Tibial nerve (tissue), 4 donors: ENCODE data around the gene TRA2A. TPM values are rescaled to one million over a fixed set of nuclear protein-coding genes. Genes with fewer than 3 reads are reported as not detected.

Source experiments
- DNase-seq, 2 donors: peaks; one replicate each; pipeline ENCODE4 v3.0.0-alpha.2; 2019; ENCODE audit warnings: low spot score in 2 of 2
- H3K27ac ChIP-seq, 4 donors: fragments of 200-600 bp; sonication (generic) in 3 of 4; one replicate each; pipeline ENCODE4 v1.5.1; 2017 to 2019; ENCODE audit warnings: mild to moderate bottlenecking in 1 of 4
- H3K27me3 ChIP-seq, 2 donors: fragments of 200-600 bp; sonication (generic) in 1 of 2; one replicate each; pipeline versions ENCODE4 v1.5.1 to v1.6.0; 2017 to 2019
- H3K36me3 ChIP-seq, 3 donors: fragments of 200-600 bp; sonication (generic); one replicate each; pipeline ENCODE4 v1.5.1; 2018 to 2019
- H3K4me1 ChIP-seq, 4 donors: fragments of 200-600 bp; sonication (generic) in 3 of 4; one replicate each; pipeline ENCODE4 v1.5.1; 2017 to 2019
- H3K4me3 ChIP-seq, 4 donors: fragments of 200-600 bp; sonication (generic) in 3 of 4; one replicate each; pipeline ENCODE4 v1.5.1; 2017 to 2019; ENCODE audit warnings: mild to moderate bottlenecking in 1 of 4, moderate library complexity in 1 of 4
- H3K9me3 ChIP-seq, 4 donors: fragments of 200-600 bp; sonication (generic) in 3 of 4; one replicate each; pipeline ENCODE4 v1.5.1; 2017 to 2019
- CTCF ChIP-seq, 5 experiments: fragments of 200-600 bp in 3 of 5; fragments of 450-650 bp in 2 of 5; sonication (generic) in 3 of 5; IDR thresholded peaks; one replicate each; pipeline ENCODE4 v1.5.1; 2016 to 2019; ENCODE audit warnings: antibody characterized with exemption in 5 of 5, mild to moderate bottlenecking in 3 of 5, moderate library complexity in 2 of 5
- EP300 ChIP-seq, 2 donors: sonication (generic); formaldehyde crosslinking; IDR thresholded peaks; one replicate each; pipeline ENCODE4 v1.6.1; 2017; ENCODE audit warnings: antibody characterized with exemption in 2 of 2, mild to moderate bottlenecking in 1 of 2
- POLR2A ChIP-seq, 2 donors: fragments of 450-650 bp; IDR thresholded peaks; one replicate each; pipeline ENCODE4 v1.6.1; 2017; ENCODE audit warnings: antibody characterized with exemption in 2 of 2, mild to moderate bottlenecking in 2 of 2, moderate library complexity in 2 of 2
- whole genome bisulfite sequencing, 2 donors: methylation state at CpG; one replicate each; pipeline ENCODE4 v1.1.5; 2018; 5-methylcytosine and 5-hydroxymethylcytosine counted together
- total RNA-seq, 4 donors: library from RNA; depleted of rRNA; stranded (reverse); fragments of >200 nt; gene quantifications; one replicate each; pipeline ENCODE4 v1.1.0, GENCODE V29; 2016

The TRA2A gene
- total RNA-seq, 4 donors from 2014 or later, result 39.4 to 74.9 (median 43.5) TPM

GRCh38 chr7:23487670-23488069 is 44.1 kb downstream of the TRA2A start:
- peaks cover 0 to 15% (median 0%) of the 10 kb centered on the region in 3 donors for H3K36me3 ChIP-seq
- no peak for DNase-seq
- no peaks in the 10 kb centered on the region for H3K27me3 ChIP-seq
- no peak overlapping the region for H3K27ac ChIP-seq
- H3K4me3 ChIP-seq, result no peak overlapping the region
- 43 to 53% methylated on average over 4 of the region's 4 CpGs for WGBS, 2 donors
- no peaks in the 10 kb centered on the region for H3K9me3 ChIP-seq
- H3K4me1 ChIP-seq, result no peaks in the 10 kb centered on the region
- TF ChIP-seq EP300 (IDR thresholded peaks at IDR 0.05), result no peak
- no peak for TF ChIP-seq CTCF (IDR thresholded peaks at IDR 0.05)
- TF ChIP-seq POLR2A (IDR thresholded peaks at IDR 0.05), result no peak

- Histone ChIP-seq H3K9me3 (no peaks in the 10 kb centered on the region), H3K27me3 (peaks cover 0 to 4% of the 10 kb centered on the region in 2 donors), H3K4me3 (no peak overlapping the region), H3K27ac (no peak overlapping the region), H3K36me3 (peaks cover 0 to 8% (median 0%) of the 10 kb centered on the region in 3 donors), H3K4me1 (no peaks in the 10 kb centered on the region)
- WGBS, 2 donors, result 80 to 82% methylated on average over 13 of the region's 13 CpGs
- TF ChIP-seq POLR2A (IDR thresholded peaks at IDR 0.05), result no peak
- TF ChIP-seq EP300 (IDR thresholded peaks at IDR 0.05), result no peak
- TF ChIP-seq CTCF (IDR thresholded peaks at IDR 0.05), result no peak
- no peak for DNase-seq
Measured at GRCh38 chr7:23486002-23486773, 45.6 kb downstream of the TRA2A start.

- DNase-seq, result no peak
- Histone ChIP-seq H3K27me3 (peaks cover 0 to 35% of the 10 kb centered on the region in 2 donors), H3K27ac (no peak overlapping the region), H3K4me3 (no peak overlapping the region), H3K36me3 (no peaks in the 10 kb centered on the region), H3K4me1 (no peaks in the 10 kb centered on the region), H3K9me3 (no peaks in the 10 kb centered on the region)
- WGBS, 2 donors, result 93 to 96% methylated on average over 4 of the region's 4 CpGs
- TF ChIP-seq CTCF (IDR thresholded peaks at IDR 0.05), result no peak
- TF ChIP-seq POLR2A (IDR thresholded peaks at IDR 0.05), result no peak
- no peak for TF ChIP-seq EP300 (IDR thresholded peaks at IDR 0.05)
Measured at GRCh38 chr7:23482686-23483085, 49.1 kb downstream of the TRA2A start.

GRCh38 chr7:23477962-23478866 is 53.6 kb downstream of the TRA2A start:
- H3K4me1 ChIP-seq, result peaks cover 0 to 16% (median 10%) of the 10 kb centered on the region in 4 donors
- no peak overlapping the region for H3K27ac ChIP-seq
- TF ChIP-seq CTCF (IDR thresholded peaks at IDR 0.05), result no peak
- TF ChIP-seq POLR2A (IDR thresholded peaks at IDR 0.05), result no peak
- TF ChIP-seq EP300 (IDR thresholded peaks at IDR 0.05), result peak in 1 of 2 donors; percentile 44
- H3K27me3 ChIP-seq, result peaks cover 11 to 80% of the 10 kb centered on the region in 2 donors
- H3K9me3 ChIP-seq, result no peaks in the 10 kb centered on the region
- WGBS, 2 donors, result 88% methylated on average over 6 of the region's 6 CpGs
- H3K36me3 ChIP-seq, result no peaks in the 10 kb centered on the region
- H3K4me3 ChIP-seq, result no peak overlapping the region
- DNase-seq, result no peak

DNA sequence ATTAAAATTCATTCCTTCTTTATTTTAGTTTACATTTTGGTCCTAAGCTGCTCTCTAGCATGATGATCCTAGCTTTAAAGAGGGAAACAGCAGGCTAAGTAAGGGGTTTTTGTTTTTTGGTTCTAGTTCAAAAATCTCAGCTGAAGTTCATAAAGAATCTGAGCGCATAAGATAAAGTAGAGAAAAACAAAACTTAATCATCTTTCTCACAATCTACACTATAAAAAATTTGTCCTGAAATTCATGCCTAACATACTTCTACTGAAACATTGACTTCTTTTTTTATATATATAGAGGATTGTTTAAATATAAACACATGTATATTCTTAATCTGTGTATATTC is 54.7 kb downstream of the TRA2A start:
- Histone ChIP-seq H3K36me3 (no peaks in the 10 kb centered on the region), H3K9me3 (no peaks in the 10 kb centered on the region), H3K4me1 (peaks cover 0 to 16% (median 10%) of the 10 kb centered on the region in 4 donors), H3K4me3 (no peak overlapping the region), H3K27ac (no peak overlapping the region), H3K27me3 (peaks cover 18 to 86% of the 10 kb centered on the region in 2 donors)
- no peak for DNase-seq
- TF ChIP-seq CTCF (IDR thresholded peaks at IDR 0.05) (no peak), EP300 (IDR thresholded peaks at IDR 0.05) (no peak), POLR2A (IDR thresholded peaks at IDR 0.05) (no peak)
- 70 to 95% methylated on average over 1 of the region's 1 CpG for WGBS, 2 donors
